Glomerular endothelial cell (primary cell): ENCODE results near the gene SYT2. TPM values are rescaled to one million over a fixed set of nuclear protein-coding genes. Genes with fewer than 3 reads are reported as not detected.
"Not testable (repeated sequence)": the region's sequence is repeated elsewhere in the genome, so short reads cannot be mapped to it uniquely, and the experiment has no call there.

Experiments used
- DNase-seq: peaks from one replicate; pipeline ENCODE4 v3.0.0-alpha.2; 2011; ENCODE audit warnings: low read depth, low spot score; ENCODE audit errors: extremely low read depth
- total RNA-seq: library from RNA; depleted of rRNA; stranded (reverse); fragments of >200 nt; gene quantifications from 2 replicates; pipeline ENCODE4 v1.2.3, GENCODE V29; 2015

Gene SYT2
- total RNA-seq, 1 donor from 2014 or later: not detected

DNA sequence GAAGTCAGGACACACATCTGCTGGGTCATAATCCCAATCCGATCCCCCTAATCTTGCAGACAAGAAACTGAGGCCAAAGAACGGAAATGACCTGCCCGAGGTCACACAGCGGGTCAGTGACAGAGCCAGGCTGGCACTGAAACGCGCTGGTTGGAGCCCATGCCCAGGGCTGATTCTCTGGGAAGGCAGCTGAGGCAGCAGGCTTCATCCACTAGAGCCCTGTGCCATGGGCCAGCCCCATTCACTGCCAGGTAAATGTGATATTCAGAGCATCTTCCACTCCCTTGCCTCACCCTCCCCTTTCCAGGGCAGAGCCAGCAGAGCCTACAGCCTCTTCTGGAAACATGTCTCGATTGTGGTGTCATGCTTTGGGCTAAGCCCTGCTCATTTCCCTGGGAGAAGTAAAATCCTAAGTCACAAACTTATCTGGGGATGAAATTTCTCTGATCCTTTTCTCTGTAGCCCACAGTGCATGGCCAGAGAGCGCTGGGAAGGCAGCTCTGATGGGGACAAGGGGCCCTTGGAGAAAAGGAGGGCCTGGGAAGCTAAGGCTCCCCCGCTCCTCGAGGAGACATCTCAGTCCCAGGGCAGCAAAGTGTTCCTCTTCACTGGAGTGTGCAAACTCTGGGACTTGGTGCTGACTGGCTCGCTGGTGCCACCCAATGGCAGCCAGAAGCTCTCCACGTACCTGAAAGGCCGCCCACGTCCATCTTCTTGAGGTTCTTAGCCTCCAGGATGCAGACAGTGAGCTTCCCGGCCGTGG, 110.4 kb downstream of the SYT2 start:
- DNase-seq: no peak

DNA sequence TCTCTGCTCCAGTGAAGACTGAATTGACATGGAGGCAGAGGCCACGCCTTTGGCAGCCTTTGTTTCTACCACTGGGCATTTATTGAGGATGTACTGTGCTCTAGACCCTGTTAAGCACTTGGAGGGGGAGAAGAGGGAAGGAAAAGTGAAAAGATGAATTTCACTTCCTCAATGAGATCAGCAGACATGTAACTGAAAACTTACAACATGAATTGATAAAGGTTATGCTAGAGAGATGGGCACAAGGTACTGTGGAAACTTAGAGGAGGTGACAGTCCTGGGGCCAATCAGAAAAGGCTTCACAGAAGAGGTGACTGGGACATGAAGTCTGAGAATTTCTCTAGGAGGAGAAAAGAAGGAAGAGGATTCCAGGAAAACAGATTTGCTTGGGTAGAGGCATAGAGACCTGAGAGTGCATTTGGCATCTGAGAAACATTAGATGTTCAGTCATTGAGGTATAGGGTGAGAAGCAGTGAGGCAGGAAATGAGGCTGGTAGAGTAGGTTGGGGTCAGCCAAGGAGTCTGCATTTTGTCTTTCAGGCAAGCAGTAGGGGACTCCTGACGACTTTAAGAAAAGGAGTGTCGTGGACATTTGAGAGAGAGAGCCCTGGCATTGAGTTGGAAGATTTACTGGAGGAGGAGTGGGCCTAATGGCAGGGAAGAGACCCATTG, 113.0 kb downstream of the SYT2 start:
- no peak for DNase-seq

DNA sequence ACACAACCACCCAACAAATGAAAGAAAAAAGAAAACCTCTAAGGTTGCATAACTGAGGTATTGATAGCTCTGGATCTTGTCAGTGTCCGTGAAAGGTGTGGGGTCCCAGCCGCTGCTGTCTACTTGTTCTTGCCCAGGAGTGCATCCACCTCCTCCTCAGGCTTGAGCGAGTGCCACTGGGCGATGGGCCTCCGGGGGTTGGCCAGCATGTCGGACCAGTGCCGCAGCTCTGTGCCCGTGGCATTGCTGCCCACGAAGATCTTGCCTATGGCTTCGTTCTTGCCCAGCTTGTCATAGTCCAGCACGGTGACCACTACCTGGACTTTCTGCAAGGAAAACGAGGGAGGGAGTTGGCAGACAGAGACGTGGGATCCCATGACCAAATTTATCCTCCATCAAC, 113.6 kb downstream of the SYT2 start:
- no peak for DNase-seq

DNA sequence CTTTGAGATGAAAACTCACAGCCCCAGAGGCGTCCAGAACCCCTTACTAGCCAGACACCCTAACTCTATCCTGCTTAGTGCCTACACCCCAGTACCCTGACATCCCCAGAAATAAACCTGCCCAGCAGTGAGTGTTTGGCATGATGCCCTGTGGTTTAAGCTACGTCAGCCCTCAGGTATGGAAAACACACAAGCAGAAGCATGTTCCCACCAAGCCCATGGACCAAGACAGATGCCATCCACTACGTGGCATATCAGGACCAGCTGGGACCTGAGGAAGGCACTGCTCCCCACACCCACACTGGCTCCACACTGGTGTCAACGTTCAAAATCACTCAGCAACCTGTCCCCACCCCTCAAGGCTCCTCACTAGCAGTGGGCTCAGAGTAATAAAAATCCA, 116.4 kb downstream of the SYT2 start:
- no peak for DNase-seq

DNA sequence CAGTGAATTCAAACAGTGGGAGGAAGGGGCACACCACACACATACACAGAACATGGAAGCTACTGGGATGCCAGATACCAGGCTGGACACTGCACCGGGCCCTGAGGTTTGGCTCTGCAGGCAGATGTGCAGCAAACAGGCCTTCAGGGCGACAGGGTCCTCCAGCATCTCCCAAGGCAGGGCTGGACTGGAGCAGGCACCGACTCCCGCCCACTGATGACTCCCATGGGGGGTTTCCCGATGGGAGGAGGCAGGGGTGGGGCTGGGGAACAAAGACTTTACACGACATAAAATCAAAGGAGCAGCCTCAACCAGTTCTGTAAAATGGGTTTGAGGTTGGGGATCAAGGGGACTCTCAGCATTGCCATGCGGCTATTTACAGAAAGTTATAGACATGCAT, 118.1 kb downstream of the SYT2 start:
- DNase-seq: no peak

DNA sequence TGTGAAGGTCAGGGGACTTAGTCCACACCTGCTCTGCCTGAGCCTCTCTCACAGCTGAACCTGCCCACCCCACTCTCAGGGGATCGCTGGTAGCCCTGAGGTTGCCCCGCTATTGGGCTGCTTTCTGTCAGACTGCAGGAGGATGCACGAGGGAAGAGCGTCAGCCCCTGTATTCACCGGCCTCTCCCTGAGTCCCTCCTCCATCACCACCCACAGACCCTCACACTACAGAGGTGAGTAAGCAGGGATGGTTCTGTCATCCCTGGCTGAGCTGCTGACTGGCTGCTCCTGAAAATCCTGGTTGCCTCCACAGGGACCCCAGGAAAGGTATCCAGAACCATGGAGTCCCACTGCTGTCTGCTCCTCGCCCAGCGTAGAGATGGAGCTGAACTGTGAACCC, 118.7 kb downstream of the SYT2 start:
- DNase-seq: no peak

DNA sequence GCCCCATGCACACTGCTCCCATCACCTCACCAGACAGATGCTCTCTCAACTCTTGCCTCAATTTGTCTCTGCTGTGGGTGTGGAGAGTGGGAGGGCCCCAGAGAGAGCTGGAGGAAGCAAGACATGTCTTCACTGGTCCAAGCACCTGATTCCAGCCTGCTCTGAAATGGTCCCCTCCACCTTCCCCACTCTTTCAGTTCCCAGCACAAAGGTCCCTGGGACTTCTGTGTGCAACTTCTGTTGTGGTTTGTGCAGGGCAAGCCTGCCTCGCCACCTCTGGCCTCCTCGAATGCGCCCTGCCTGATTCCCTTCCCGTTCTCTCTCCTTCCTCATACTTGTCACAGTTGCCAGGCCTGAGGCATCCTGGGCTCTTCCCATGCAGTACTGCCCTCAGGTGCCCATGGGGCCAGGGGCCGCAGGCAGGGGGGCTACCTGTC, 119.3 kb downstream of the SYT2 start:
- DNase-seq: no peak

DNA sequence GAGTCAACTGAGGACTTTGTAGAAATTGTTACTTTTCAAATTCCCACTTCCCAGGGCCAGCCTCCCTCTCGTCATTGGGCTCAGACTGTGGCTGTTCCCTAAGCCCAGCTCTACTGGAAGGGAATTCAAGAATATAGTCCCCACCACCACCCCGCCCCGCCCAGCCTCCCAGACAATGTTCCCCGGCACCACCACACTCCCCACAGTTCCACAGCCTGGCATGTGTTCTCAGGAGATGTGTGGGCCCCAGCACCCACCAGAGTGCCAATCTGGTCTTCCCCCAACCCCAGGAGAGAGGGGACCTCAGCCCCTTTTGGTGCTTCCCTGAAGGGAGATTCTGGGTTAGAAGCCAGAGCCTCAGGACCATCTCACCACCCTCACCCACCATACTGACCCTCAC, 120.1 kb downstream of the SYT2 start:
- DNase-seq: no peak

DNA sequence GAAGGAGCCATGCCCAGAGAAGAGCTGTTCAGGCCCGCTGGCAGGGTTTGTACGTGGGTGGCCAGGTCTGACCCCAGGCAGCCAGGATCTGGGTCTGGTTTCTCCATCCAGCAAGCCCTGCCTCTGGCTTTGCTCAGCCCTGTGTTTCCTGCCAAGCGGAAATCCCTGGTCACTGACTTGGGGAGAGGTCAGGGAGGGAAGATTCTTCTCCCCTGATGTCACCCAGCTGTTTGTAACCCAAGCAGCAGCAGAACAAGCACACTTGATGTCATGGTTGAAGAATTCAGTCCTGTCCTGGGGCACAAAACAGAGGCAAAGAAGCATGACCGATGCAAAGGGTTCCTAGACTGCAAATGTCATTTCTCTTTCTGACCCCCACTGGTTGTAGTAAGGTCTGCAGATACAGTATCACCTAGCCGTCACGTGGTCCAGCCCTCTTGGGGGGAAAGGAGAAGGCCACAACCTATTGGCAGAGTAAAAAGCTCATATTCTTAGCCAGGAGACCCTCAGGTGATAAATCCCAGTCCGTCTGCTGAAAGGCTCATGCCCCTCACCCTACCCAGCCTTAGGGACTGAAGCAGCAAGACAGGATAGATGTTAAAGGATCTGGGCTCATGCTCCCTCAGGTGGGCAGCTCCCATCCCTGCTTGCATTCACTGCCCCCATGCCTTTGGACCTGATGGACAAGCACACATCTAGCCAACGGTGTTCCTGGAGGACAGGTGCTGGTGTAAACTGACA, 120.9 kb downstream of the SYT2 start:
- DNase-seq: peak; percentile 92

DNA sequence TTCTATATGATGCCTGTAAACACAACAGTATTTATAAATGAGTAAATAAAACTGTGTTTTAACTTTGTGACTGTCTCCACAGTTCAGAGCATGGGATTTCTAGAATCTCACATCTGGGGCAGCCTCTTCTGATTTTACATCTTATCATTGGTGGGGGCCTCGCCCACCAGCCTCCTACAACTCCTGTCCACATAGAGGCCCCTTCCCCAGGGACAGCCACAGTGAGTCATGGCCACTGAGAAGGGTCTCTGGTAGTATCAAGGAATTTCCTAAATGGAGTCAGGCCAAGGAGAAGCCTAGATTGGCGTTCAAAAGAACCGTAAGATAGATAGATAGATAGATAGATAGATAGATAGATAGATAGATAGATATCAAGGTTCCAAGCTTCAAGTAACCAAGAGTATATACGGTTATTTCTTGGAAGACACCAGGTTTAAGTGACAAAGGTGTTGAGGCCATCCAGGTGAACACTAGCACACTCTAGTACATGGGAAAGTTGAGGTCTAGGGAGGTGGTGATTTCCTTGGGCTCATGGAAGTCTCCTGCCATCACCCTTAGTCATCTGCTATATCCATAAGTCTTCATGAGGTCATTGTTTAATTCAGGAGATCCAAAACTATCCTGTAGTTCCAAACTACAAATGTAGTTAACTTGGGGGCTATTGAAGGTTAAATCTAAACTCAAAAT, 121.6 kb downstream of the SYT2 start:
- no peak for DNase-seq

DNA sequence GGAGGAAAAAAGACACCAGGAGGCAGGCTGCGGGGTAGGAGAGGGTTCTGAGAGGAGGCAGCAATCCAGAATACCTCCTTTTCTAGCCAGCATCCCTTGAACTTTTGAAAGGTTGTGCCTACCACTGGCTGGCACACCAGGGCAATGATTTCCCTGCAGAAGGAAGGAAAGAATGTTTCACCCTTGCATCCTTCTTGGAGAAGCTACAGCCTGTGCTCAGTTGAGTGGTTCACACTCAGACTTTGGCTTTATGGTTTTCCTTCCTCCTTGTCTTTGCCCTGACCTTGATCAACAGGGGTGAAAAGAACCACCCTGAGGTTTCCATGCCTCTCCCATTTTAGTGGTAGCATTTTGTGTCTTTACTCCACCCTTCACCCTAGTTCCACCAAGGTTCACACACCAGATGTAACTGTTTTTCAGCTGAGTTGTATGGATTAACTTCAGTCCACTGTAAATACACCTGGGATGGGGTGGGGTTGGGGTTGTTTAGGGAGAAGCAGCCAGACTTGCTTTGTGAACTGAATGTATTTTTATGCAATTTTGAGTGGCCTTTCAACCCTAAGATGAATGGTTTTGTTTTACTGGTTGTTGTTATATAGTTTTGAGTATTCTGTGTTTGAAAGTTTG, 122.3 kb downstream of the SYT2 start:
- no peak for DNase-seq

DNA sequence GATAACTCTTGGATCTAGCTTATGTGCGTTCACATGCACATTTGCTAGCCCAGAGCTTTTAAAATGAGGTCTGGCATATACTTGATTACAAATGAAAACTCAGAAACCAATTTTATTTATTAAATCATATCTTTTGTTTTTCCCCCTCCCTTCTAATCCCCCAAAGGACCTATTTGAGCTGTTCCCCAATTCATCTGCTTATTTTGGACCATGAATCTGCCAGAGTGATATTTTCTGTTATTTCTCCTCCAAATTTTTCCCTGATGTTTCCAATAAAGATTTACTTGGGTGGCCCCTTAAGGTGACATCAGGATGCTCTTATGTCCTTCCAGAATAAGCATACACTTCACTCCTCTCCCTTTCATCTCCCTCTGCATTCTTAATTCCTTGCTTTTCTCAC, 123.4 kb downstream of the SYT2 start:
- no peak for DNase-seq

DNA sequence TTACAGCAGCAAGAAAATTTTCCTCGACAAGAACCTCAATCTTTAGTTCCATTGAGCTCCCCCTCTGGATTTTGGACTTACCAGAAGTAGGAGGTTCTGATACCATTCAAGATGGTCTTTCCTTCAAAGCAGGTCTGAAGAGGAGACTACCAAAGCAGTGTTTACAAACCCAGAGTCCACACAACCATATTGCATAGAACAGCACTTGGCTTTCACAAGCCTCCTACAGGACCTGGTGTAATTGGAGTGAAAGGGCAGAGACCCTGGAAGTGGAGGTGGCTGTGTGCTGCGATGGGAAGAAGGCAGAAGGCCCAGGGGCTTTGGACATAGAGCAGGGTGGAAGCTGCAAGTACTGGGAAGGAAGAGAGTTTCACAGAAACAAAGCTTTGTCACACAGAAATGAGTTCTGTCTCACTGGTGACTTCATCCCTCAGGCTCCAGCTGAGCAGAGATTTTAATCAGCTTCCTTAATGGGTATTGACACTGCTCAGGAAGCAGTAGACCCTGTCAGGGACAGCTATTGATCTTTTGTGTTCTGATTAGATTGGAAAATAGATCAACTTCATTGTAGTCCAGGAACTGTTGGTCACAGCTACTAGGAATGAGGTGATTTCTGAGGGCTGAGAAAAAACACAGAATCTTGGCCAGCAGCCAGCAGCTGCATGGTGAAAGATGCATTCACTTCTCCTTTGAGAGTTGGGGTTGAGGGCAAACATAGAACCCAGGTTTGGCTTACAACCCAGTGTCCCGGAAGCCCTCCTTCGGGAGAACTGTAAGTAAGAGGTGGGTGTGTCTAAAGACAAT, 124.0 kb downstream of the SYT2 start:
- no peak for DNase-seq

DNA sequence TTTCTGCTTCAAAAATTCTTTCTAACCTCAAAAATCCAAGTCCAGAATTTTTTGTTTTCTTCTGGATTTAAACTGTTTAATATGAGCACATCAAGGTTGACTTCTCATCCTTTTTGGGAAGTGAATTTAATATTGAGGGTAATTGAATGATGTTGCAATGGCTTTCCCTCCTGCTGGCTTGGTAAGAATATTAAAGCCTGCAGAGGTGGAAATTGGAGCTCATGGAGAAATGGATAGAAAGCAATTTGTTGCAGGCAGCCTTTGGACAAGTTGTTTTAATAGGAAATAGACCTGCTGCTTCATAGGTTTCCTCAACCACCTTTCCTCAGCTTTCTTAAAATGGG, 124.7 kb downstream of the SYT2 start:
- DNase-seq: no peak

DNA sequence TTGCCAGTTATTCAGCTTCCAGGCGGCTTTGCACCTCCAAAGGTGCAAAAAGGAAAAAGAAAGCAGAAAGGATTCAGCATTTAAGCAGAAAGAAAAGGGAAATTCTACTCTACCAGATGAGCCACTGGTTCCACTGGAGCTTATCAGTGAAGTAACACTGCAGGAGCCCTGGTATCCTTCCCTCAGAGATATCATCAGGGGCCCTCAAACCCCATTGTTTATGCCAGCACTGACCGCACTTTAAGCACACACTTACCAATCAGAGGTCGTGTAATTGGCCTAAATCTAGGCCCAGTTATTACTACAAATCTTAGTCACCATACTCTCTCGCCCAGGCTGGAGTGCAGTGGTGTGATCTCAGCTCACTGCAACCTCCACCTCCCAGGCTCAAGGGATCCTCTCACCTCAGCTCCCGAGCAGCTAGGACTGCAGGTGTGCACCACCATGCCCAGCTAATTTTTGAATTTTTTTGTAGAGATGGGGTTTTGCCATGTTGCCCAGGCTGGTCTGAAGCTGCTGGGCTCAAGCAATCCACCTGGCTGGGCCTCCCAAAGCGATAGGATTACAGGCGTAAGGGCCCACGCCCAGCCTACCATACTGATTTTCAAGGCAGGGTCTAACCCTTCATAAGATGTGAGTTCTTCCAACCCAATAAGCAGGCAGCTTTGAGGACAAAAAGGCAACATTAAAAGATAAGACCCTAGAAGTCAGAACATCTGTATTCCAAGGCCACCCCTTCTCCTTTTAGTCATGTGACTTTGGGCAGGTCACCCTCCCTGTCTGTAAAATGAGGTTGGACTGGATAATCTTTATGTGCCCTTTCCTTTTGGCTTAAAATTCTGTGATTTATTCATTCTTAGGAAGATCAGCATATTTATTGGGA, 125.3 kb downstream of the SYT2 start:
- DNase-seq: no peak

DNA sequence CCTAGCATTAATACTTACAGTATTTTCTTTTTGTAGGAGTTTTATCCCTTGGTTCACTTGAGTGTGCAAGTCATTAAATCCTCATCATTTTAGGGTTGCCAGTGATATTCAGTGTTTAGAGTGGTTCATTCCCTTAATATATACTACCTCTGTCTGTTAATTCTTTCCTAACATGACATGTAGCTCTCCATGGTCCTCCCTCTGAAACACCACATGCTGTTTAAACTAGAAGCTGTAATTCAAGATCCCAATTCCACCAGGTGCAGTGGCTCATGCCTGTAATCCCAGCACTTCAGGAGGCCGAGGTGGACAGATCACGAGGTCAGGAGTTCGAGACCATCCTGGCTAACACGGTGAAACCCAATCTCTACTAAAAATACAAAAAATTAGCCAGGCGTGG, 127.9 kb downstream of the SYT2 start:
- DNase-seq: not testable (repeated sequence)

DNA sequence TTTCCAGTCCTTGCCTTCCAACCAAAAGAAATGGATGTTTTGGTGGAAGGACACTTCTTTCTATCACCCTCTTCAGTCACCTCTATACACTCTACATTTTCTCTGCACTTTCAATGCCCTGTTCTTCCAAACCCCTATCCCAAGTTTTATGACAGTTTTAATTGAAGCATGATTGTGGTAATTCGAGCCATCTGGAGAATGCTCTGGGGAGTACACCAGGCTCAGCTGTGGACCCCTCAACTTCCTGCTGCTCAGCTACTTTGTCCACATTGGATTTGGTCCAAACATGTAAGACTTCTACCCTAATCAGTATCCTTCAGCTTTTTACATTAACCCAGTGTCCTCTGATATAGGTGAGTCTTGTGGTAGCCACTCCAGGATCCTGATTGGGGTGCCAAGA, 129.6 kb downstream of the SYT2 start:
- DNase-seq: no peak

DNA sequence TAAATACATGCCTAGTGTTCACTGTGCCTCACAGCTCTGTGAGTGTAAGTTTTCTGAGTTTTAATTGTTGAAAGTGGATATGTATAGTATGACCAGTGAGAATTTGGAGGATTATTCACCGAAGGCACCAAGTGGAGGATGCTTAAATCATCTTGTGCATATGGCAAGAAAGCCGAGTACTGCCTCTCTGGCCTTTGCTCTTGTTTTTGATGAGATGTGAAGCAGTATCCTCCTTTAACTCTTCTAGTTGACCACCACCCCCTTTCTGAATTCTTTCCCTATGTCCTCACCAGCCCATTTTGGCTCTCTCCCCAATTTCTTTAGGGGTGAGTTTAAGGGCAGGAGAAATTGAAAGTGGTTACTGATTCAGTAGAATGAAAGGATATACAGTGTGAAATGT, 130.4 kb downstream of the SYT2 start:
- DNase-seq: no peak

DNA sequence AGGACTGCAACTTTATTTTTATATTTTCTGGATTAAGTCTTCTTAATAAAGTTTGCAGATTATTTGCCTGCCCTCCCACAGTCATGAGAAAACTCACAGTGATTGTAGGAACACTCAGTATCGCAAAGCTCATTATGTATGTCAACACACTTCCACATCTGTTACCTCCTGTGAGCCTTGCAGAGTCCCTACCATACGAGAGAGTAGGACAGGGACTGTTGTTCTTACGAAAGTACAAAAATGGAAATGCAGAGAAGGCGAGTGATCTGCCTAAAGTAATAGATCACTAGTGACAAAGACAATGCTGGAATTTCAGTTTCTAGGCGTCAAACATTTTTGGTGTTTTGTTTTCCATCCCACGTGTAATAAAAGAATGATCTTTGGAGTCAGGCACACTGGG, 131.7 kb downstream of the SYT2 start:
- no peak for DNase-seq
